GM23338 (cell line): ENCODE data around the gene TLE6. TPM values are rescaled to one million over a fixed set of nuclear protein-coding genes. Genes with fewer than 3 reads are reported as not detected.

ENCODE experiments used
- ATAC-seq: fragments of 200-7000 bp; cut with Tn5 transposase; 3 replicates; pipeline ENCODE4 v1.9.1; 2020
- DNase-seq: peaks from one replicate; pipeline ENCODE4 v3.0.0-alpha.2; 2015; ENCODE audit warnings: low spot score
- H2AFZ ChIP-seq: fragments of 200-600 bp; sonication (generic); 2 replicates; pipeline ENCODE4 v1.8.0; 2016; ENCODE audit warnings: antibody characterized with exemption, mild to moderate bottlenecking, moderate library complexity
- H3F3A ChIP-seq: fragments of 200-600 bp; sonication (generic); replicated peaks from 2 replicates; pipeline ENCODE4 v1.8.0; 2017; ENCODE audit warnings: antibody characterized with exemption, mixed run types, low read depth
- H3K27ac ChIP-seq: fragments of 200-600 bp; sonication (generic); 2 replicates; pipeline ENCODE4 v1.6.1; 2016; ENCODE audit warnings: low read depth
- H3K27me3 ChIP-seq: fragments of 200-600 bp; sonication (generic); 2 replicates; pipeline ENCODE4 v1.8.0; 2016; ENCODE audit warnings: mild to moderate bottlenecking, mixed run types, moderate library complexity; ENCODE audit not compliant: insufficient read depth
- H3K36me3 ChIP-seq: fragments of 200-600 bp; sonication (generic); 2 replicates; pipeline ENCODE4 v1.8.0; 2016; ENCODE audit warnings: mild to moderate bottlenecking; ENCODE audit not compliant: insufficient read depth
- H3K4me1 ChIP-seq: fragments of 200-600 bp; sonication (generic); 2 replicates; pipeline ENCODE4 v1.8.0; 2016; ENCODE audit warnings: mild to moderate bottlenecking, moderate library complexity; ENCODE audit not compliant: insufficient read depth
- H3K4me2 ChIP-seq: fragments of 200-600 bp; sonication (generic); 2 replicates; pipeline ENCODE4 v1.7.1; 2017; ENCODE audit warnings: mixed run types
- H3K4me3 ChIP-seq: fragments of 200-600 bp; sonication (generic); 2 replicates; pipeline ENCODE4 v1.6.1; 2016; ENCODE audit warnings: mixed run types
- H3K79me2 ChIP-seq: fragments of 200-600 bp; sonication (generic); replicated peaks from 2 replicates; pipeline ENCODE4 v1.8.0; 2017; ENCODE audit warnings: mild to moderate bottlenecking; ENCODE audit not compliant: insufficient read depth
- H3K9me2 ChIP-seq: fragments of 200-600 bp; sonication (generic); 2 replicates; pipeline ENCODE4 v1.8.0; 2017; ENCODE audit not compliant: insufficient read depth
- H4K20me1 ChIP-seq: fragments of 200-600 bp; sonication (generic); replicated peaks from 2 replicates; pipeline ENCODE4 v1.8.0; 2017; ENCODE audit warnings: mild to moderate bottlenecking; ENCODE audit not compliant: insufficient read depth
- H3K27ac Mint-ChIP-seq: 2 replicates; pipeline ENCODE4 v1.8.0; 2020; ENCODE audit warnings: inconsistent platforms, mild to moderate bottlenecking, moderate library complexity, mixed read lengths
- H3K27me3 Mint-ChIP-seq: 3 replicates; pipeline ENCODE4 v1.8.0; 2022; ENCODE audit warnings: low read depth, mild to moderate bottlenecking, moderate library complexity, mixed read lengths, inconsistent platforms; ENCODE audit not compliant: insufficient read depth, poor library complexity
- H3K36me3 Mint-ChIP-seq: 3 replicates; pipeline ENCODE4 v1.8.0; 2021; ENCODE audit warnings: low read depth, mild to moderate bottlenecking, inconsistent platforms, moderate library complexity, mixed read lengths
- H3K4me1 Mint-ChIP-seq: 3 replicates; pipeline ENCODE4 v1.8.0; 2020; ENCODE audit warnings: mild to moderate bottlenecking, inconsistent platforms, mixed read lengths
- H3K4me3 Mint-ChIP-seq: 3 replicates; pipeline ENCODE4 v1.8.0; 2021; ENCODE audit warnings: moderate library complexity, mild to moderate bottlenecking, inconsistent platforms, mixed read lengths
- H3K9me3 Mint-ChIP-seq: 3 replicates; pipeline ENCODE4 v1.8.0; 2020; ENCODE audit warnings: moderate library complexity, mild to moderate bottlenecking, inconsistent platforms, mixed read lengths
- CREB1 ChIP-seq: fragments of 250-450 bp; sonication (Bioruptor Pico); IDR thresholded peaks from 2 replicates; pipeline ENCODE4 v1.5.0; 2020; ENCODE audit warnings: low read depth, mild to moderate bottlenecking, moderate library complexity
- EZH2 ChIP-seq: fragments of 200-600 bp; sonication (generic); IDR thresholded peaks from one replicate; pipeline ENCODE4 v1.8.0; 2017; ENCODE audit warnings: antibody characterized with exemption, mild to moderate bottlenecking, low read depth; ENCODE audit not compliant: unreplicated experiment
- EZH2phosphoT487 ChIP-seq: fragments of 200-600 bp; sonication (generic); IDR thresholded peaks from one replicate; pipeline ENCODE4 v1.8.1; 2018; ENCODE audit warnings: antibody characterized with exemption; ENCODE audit not compliant: unreplicated experiment
- NANOG ChIP-seq: IDR thresholded peaks from 2 replicates; pipeline ENCODE4 v1.6.1; 2016; ENCODE audit warnings: antibody characterized with exemption, borderline replicate concordance
- POLR2AphosphoS5 ChIP-seq: IDR thresholded peaks from 2 replicates; pipeline ENCODE4 v1.6.1; 2016; ENCODE audit warnings: antibody characterized with exemption, low read depth
- ZNF114 ChIP-seq: fragments of 250-450 bp; sonication (Bioruptor Pico); IDR thresholded peaks from 2 replicates; pipeline ENCODE4 v1.5.0; 2020; ENCODE audit warnings: mild to moderate bottlenecking, moderate library complexity
- ZNF331 ChIP-seq: fragments of 250-450 bp; sonication (Bioruptor Pico); IDR thresholded peaks from 2 replicates; pipeline ENCODE4 v1.5.0; 2020; ENCODE audit warnings: low read depth, mild to moderate bottlenecking, moderate library complexity
- polyA plus RNA-seq: library from polyadenylated mRNA; unstranded; fragments of >200 nt; fragmentation: Nextera tagmentation; extraction: Ambion mirVana; gene quantifications from 2 replicates; pipeline ENCODE4 v1.2.1, GENCODE V29; 2016
- total RNA-seq: library from RNA; depleted of rRNA; stranded (reverse); fragments of >200 nt; shearing (Covaris generic); gene quantifications from 2 replicates; pipeline ENCODE4 v1.2.3, GENCODE V29; 2014
- TF ChIP-seq, protein P1 (sequence below): fragments of 250-450 bp; sonication (Bioruptor Pico); IDR thresholded peaks from 2 replicates; pipeline ENCODE4 v1.5.0; 2020; ENCODE audit warnings: mild to moderate bottlenecking, moderate library complexity
- TF ChIP-seq, protein P2 (sequence below): IDR thresholded peaks from one replicate; pipeline ENCODE4 v1.6.1; 2018; ENCODE audit warnings: antibody characterized with exemption; ENCODE audit not compliant: unreplicated experiment

Gene TLE6
- total and polyA plus RNA-seq, 2 experiments from 2014 or later = 2.4 TPM

DNA sequence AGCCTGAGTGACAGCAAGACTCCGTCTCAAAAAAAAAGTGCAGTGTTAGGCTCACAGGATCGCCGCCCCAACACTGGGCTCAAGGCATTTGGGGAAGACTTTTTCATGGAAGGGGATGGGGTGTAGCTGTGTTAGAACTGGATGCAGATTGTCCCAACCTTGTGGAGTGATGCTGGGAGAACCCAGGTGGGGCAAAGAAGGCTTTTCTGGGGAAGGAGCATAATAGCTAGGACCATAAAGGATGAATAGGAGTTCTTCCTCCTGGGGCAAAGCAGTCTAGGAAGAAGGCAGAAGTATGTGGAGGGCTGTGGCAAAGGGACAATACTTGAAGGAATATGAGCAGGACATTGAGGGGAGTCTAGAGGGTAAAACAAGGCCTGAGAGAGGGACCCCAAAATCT is 11.2 kb downstream of the TLE6 start (continued):
- TF ChIP-seq, protein P1, sequence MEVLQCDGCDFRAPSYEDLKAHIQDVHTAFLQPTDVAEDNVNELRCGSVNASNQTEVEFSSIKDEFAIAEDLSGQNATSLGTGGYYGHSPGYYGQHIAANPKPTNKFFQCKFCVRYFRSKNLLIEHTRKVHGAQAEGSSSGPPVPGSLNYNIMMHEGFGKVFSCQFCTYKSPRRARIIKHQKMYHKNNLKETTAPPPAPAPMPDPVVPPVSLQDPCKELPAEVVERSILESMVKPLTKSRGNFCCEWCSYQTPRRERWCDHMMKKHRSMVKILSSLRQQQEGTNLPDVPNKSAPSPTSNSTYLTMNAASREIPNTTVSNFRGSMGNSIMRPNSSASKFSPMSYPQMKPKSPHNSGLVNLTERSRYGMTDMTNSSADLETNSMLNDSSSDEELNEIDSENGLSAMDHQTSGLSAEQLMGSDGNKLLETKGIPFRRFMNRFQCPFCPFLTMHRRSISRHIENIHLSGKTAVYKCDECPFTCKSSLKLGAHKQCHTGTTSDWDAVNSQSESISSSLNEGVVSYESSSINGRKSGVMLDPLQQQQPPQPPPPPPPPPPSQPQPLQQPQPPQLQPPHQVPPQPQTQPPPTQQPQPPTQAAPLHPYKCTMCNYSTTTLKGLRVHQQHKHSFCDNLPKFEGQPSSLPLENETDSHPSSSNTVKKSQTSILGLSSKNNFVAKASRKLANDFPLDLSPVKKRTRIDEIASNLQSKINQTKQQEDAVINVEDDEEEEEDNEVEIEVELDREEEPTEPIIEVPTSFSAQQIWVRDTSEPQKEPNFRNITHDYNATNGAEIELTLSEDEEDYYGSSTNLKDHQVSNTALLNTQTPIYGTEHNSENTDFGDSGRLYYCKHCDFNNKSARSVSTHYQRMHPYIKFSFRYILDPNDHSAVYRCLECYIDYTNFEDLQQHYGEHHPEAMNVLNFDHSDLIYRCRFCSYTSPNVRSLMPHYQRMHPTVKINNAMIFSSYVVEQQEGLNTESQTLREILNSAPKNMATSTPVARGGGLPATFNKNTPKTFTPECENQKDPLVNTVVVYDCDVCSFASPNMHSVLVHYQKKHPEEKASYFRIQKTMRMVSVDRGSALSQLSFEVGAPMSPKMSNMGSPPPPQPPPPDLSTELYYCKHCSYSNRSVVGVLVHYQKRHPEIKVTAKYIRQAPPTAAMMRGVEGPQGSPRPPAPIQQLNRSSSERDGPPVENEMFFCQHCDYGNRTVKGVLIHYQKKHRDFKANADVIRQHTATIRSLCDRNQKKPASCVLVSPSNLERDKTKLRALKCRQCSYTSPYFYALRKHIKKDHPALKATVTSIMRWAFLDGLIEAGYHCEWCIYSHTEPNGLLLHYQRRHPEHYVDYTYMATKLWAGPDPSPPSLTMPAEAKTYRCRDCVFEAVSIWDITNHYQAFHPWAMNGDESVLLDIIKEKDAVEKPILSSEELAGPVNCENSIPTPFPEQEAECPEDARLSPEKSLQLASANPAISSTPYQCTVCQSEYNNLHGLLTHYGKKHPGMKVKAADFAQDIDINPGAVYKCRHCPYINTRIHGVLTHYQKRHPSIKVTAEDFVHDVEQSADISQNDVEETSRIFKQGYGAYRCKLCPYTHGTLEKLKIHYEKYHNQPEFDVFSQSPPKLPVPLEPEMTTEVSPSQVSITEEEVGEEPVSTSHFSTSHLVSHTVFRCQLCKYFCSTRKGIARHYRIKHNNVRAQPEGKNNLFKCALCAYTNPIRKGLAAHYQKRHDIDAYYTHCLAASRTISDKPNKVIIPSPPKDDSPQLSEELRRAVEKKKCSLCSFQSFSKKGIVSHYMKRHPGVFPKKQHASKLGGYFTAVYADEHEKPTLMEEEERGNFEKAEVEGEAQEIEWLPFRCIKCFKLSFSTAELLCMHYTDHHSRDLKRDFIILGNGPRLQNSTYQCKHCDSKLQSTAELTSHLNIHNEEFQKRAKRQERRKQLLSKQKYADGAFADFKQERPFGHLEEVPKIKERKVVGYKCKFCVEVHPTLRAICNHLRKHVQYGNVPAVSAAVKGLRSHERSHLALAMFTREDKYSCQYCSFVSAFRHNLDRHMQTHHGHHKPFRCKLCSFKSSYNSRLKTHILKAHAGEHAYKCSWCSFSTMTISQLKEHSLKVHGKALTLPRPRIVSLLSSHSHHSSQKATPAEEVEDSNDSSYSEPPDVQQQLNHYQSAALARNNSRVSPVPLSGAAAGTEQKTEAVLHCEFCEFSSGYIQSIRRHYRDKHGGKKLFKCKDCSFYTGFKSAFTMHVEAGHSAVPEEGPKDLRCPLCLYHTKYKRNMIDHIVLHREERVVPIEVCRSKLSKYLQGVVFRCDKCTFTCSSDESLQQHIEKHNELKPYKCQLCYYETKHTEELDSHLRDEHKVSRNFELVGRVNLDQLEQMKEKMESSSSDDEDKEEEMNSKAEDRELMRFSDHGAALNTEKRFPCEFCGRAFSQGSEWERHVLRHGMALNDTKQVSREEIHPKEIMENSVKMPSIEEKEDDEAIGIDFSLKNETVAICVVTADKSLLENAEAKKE (CRISPR knock-in tag) = no peak
- TF ChIP-seq CREB1 (CRISPR knock-in tag) = no peak
- TF ChIP-seq EZH2 = no peak
- TF ChIP-seq, protein P2, sequence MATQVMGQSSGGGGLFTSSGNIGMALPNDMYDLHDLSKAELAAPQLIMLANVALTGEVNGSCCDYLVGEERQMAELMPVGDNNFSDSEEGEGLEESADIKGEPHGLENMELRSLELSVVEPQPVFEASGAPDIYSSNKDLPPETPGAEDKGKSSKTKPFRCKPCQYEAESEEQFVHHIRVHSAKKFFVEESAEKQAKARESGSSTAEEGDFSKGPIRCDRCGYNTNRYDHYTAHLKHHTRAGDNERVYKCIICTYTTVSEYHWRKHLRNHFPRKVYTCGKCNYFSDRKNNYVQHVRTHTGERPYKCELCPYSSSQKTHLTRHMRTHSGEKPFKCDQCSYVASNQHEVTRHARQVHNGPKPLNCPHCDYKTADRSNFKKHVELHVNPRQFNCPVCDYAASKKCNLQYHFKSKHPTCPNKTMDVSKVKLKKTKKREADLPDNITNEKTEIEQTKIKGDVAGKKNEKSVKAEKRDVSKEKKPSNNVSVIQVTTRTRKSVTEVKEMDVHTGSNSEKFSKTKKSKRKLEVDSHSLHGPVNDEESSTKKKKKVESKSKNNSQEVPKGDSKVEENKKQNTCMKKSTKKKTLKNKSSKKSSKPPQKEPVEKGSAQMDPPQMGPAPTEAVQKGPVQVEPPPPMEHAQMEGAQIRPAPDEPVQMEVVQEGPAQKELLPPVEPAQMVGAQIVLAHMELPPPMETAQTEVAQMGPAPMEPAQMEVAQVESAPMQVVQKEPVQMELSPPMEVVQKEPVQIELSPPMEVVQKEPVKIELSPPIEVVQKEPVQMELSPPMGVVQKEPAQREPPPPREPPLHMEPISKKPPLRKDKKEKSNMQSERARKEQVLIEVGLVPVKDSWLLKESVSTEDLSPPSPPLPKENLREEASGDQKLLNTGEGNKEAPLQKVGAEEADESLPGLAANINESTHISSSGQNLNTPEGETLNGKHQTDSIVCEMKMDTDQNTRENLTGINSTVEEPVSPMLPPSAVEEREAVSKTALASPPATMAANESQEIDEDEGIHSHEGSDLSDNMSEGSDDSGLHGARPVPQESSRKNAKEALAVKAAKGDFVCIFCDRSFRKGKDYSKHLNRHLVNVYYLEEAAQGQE = no peak

DNA sequence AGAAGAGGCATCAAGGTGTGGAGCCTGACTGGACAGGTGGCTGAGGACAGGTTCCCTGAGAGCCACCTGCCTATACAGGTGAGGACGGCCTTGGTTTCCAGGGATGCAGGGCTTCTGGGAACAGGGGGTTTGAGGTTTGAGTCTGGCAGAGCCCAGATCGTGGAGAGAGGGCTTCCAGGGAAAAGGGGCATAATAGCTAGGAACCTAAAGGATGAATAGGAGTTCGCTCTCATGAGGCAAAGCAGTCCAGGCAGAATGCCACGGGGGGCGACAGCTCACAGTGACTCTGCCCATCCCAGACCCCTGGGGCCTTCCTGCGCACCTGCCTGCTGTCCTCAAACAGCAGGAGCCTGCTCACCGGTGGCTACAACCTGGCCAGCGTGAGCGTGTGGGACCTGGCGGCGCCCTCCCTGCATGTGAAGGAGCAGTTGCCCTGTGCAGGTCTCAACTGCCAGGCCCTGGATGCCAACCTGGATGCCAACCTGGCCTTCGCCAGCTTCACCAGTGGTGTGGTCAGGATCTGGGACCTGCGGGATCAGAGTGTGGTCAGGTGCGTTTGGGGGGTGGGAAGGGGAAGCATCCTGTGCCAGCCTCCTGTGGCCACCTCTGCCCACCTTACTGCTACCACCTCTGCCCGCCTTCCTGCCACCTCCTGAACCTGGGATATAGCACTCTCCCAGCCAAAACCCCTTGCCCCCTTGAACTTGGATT is 12.0 kb downstream of the TLE6 start:
- H3K36me3 Mint-ChIP-seq = no peaks in the 10 kb centered on the region
- H3K9me3 Mint-ChIP-seq = no peaks in the 10 kb centered on the region
- peaks cover 10% of the 10 kb centered on the region for H3K27me3 Mint-ChIP-seq
- H3K9me2 ChIP-seq = no peaks in the 10 kb centered on the region
- H2AFZ ChIP-seq = no peak overlapping the region
- no peaks in the 10 kb centered on the region for H3K79me2 ChIP-seq
- H3K27ac ChIP-seq = no peak overlapping the region
- no peak overlapping the region for H3K4me2 ChIP-seq
- no peaks in the 10 kb centered on the region for H3K36me3 ChIP-seq
- TF ChIP-seq EZH2phosphoT487 (no peak), NANOG (no peak), POLR2AphosphoS5 (no peak), ZNF331 (CRISPR knock-in tag) (no peak), CREB1 (CRISPR knock-in tag) (no peak), ZNF114 (CRISPR knock-in tag) (no peak)
- TF ChIP-seq, protein P2 = no peak
- DNase-seq = no peak
- H3K27ac Mint-ChIP-seq = no peak overlapping the region
- peaks cover 10% of the 10 kb centered on the region; the same call in 1 of the 2 replicates for H3F3A ChIP-seq
- H4K20me1 ChIP-seq = no peaks in the 10 kb centered on the region
- ATAC-seq = no peak
- no peaks in the 10 kb centered on the region for H3K27me3 ChIP-seq
- peaks cover 16% of the 10 kb centered on the region for H3K4me1 ChIP-seq
- peaks cover 15% of the 10 kb centered on the region for H3K4me1 Mint-ChIP-seq
- H3K4me3 Mint-ChIP-seq = no peak overlapping the region
- no peak overlapping the region for H3K4me3 ChIP-seq
